ENCODE data around the gene COPZ1. TPM values are rescaled to one million over a fixed set of nuclear protein-coding genes. Genes with fewer than 3 reads are reported as not detected.

The COPZ1 gene
- total and polyA plus RNA-seq, 9 of the 15 experiments (the other 6 are each of a cell fraction or from before 2014, with no cell fraction given): 137 to 487 (median 233) TPM

DNA sequence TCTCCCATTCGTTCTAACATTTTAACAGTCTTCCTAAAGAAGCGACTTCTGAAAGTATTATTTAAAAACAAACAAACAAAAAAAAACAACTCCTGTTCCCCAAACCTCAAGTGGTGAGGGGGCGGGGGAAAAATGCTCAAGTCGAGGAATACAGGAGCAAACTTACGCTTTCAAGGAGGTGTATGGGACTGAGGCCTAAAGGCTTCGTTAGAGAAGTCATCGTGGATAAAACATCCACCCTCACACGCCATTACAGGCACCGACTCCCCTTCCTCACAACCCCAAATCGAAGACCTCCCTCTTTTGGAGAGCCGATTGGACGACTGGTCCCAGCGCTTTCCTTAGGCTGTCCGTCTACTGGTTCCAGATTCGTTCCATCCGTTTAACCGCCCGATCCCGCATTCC lies 45.7 kb upstream of the COPZ1 start (continued):
- TF ChIP-seq ZNF12 (CRISPR knock-in tag; IDR thresholded peaks at IDR 0.05) (no peak), SIN3B (IDR thresholded peaks at IDR 0.05; ENCODE audit: low read depth) (0 out of 2 replicates have a peak, but pooled peaks have one; percentile 19), TRIM24 (IDR thresholded peaks at IDR 0.05) (no peak), NCOA1 (IDR thresholded peaks at IDR 0.05; ENCODE audit: low read depth) (0 out of 2 replicates have a peak, but pooled peaks have one; percentile 13), AFF1 (IDR thresholded peaks at IDR 0.05; ENCODE audit: low read depth in 1 of 2, partially characterized antibody in 2 of 2) (peak in 1 of 2 experiments; percentile 56), ZNF134 (CRISPR knock-in tag; conservative IDR thresholded peaks at IDR 0.05) (no peak), OTX1 (CRISPR knock-in tag; IDR thresholded peaks at IDR 0.05) (peak; percentile 59; the same call in 1 of the 2 replicates), SUPT5H (IDR thresholded peaks at IDR 0.05) (no peak), ZNF165 (CRISPR knock-in tag; IDR thresholded peaks at IDR 0.05; ENCODE audit: borderline replicate concordance) (no peak), ADNP (tag; IDR thresholded peaks at IDR 0.05) (no peak), RREB1 (CRISPR knock-in tag; IDR thresholded peaks at IDR 0.05) (no peak), TCF7L2 (IDR thresholded peaks at IDR 0.05; ENCODE audit: low read depth, low read length) (no peak), LARP7 (IDR thresholded peaks at IDR 0.05) (peak; percentile 87; the same call in 1 of the 2 replicates)
- TF ChIP-seq, protein P1, sequence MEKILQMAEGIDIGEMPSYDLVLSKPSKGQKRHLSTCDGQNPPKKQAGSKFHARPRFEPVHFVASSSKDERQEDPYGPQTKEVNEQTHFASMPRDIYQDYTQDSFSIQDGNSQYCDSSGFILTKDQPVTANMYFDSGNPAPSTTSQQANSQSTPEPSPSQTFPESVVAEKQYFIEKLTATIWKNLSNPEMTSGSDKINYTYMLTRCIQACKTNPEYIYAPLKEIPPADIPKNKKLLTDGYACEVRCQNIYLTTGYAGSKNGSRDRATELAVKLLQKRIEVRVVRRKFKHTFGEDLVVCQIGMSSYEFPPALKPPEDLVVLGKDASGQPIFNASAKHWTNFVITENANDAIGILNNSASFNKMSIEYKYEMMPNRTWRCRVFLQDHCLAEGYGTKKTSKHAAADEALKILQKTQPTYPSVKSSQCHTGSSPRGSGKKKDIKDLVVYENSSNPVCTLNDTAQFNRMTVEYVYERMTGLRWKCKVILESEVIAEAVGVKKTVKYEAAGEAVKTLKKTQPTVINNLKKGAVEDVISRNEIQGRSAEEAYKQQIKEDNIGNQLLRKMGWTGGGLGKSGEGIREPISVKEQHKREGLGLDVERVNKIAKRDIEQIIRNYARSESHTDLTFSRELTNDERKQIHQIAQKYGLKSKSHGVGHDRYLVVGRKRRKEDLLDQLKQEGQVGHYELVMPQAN (IDR thresholded peaks at IDR 0.05; ENCODE audit: borderline replicate concordance): peak; percentile 58; the same call in 1 of the 2 replicates
- TF ChIP-seq, protein P2, sequence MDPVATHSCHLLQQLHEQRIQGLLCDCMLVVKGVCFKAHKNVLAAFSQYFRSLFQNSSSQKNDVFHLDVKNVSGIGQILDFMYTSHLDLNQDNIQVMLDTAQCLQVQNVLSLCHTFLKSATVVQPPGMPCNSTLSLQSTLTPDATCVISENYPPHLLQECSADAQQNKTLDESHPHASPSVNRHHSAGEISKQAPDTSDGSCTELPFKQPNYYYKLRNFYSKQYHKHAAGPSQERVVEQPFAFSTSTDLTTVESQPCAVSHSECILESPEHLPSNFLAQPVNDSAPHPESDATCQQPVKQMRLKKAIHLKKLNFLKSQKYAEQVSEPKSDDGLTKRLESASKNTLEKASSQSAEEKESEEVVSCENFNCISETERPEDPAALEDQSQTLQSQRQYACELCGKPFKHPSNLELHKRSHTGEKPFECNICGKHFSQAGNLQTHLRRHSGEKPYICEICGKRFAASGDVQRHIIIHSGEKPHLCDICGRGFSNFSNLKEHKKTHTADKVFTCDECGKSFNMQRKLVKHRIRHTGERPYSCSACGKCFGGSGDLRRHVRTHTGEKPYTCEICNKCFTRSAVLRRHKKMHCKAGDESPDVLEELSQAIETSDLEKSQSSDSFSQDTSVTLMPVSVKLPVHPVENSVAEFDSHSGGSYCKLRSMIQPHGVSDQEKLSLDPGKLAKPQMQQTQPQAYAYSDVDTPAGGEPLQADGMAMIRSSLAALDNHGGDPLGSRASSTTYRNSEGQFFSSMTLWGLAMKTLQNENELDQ (CRISPR knock-in tag; IDR thresholded peaks at IDR 0.05; ENCODE audit: borderline replicate concordance): no peak
